H1 (cell line): ENCODE results near the gene GPR39. TPM values are rescaled to one million over a fixed set of nuclear protein-coding genes. Genes with fewer than 3 reads are reported as not detected.

ENCODE experiments used
- CTCF ChIA-PET: fragments of 300-600 bp; sonication (Branson Sonifier 250); formaldehyde crosslinking; loops from one replicate; lab custom pipeline; 2021; ENCODE audit not compliant: partially characterized antibody; lab: Charles Lee
- POLR2A ChIA-PET: fragments of 300-600 bp; sonication (Branson Sonifier 250); formaldehyde crosslinking; loops from one replicate; lab custom pipeline; 2021; ENCODE audit warnings: inconsistent platforms; ENCODE audit not compliant: partially characterized antibody; lab: Charles Lee
- DNase-seq, 2 experiments: peaks; one replicate each; pipeline versions ENCODE4 v3.0.0 to v3.0.0-alpha.2; 2010 to 2022; ENCODE audit warnings: low spot score in 2 of 2, low read depth in 1 of 2, mixed read lengths in 1 of 2
- FAIRE-seq: peaks from 2 replicates; lab custom pipeline; 2011; peaks lifted over from hg19 to GRCh38; lab: Jason Lieb, UNC
- H2AFZ ChIP-seq: 2 replicates; pipeline ENCODE4 v1.8.1; 2012; ENCODE audit warnings: low read length, inconsistent platforms
- H2AK5ac ChIP-seq: 2 replicates; pipeline ENCODE4 v1.6.1; 2013; ENCODE audit warnings: low read depth, low read length
- H2BK120ac ChIP-seq: replicated peaks from 2 replicates; pipeline ENCODE3; 2013; ENCODE audit warnings: low read depth, low read length, inconsistent platforms
- H2BK12ac ChIP-seq: 2 replicates; pipeline ENCODE4 v1.6.1; 2013; ENCODE audit warnings: low read depth, low read length
- H2BK15ac ChIP-seq: 2 replicates; pipeline ENCODE4 v1.6.1; 2013; ENCODE audit warnings: low read length
- H2BK20ac ChIP-seq: 2 replicates; pipeline ENCODE4 v1.6.1; 2013; ENCODE audit warnings: low read length
- H2BK5ac ChIP-seq: 2 replicates; pipeline ENCODE4 v1.6.1; 2013; ENCODE audit warnings: low read depth, low read length
- H3K14ac ChIP-seq: 2 replicates; pipeline ENCODE4 v1.6.1; 2013; ENCODE audit warnings: inconsistent platforms; ENCODE audit not compliant: insufficient read length
- H3K18ac ChIP-seq: 2 replicates; pipeline ENCODE4 v1.6.1; 2013; ENCODE audit warnings: low read length; ENCODE audit errors: extremely low read depth
- H3K23ac ChIP-seq: 2 replicates; pipeline ENCODE4 v1.6.1; 2013; ENCODE audit warnings: inconsistent platforms; ENCODE audit not compliant: insufficient read length
- H3K23me2 ChIP-seq: 2 replicates; pipeline ENCODE4 v1.6.1; 2013; ENCODE audit warnings: low read depth, low read length
- H3K27ac ChIP-seq: 2 replicates; pipeline ENCODE4 v1.6.1; 2011; ENCODE audit warnings: low read depth, low read length, inconsistent platforms
- H3K27me3 ChIP-seq, 4 experiments: replicated peaks in 1 of 4; 1 replicate in 1 of 4; 2 replicates in 3 of 4; pipeline versions ENCODE4 v1.6.1 to v1.8.1; 2011 to 2013; ENCODE audit warnings: low read length in 3 of 4, mild to moderate bottlenecking in 3 of 4, inconsistent platforms in 2 of 4, mixed read lengths in 2 of 4, moderate library complexity in 1 of 4; ENCODE audit not compliant: control insufficient read depth in 3 of 4, insufficient read depth in 3 of 4; ENCODE audit errors: extremely low read depth in 1 of 4
- H3K36me3 ChIP-seq, 4 experiments: 2 replicates each; pipeline versions ENCODE4 v1.6.1 to v1.8.1; 2011 to 2013; ENCODE audit warnings: mild to moderate bottlenecking in 4 of 4, low read length in 3 of 4, moderate library complexity in 2 of 4, control low read depth in 1 of 4, inconsistent platforms in 1 of 4; ENCODE audit not compliant: insufficient read depth in 4 of 4, control insufficient read depth in 2 of 4
- H3K4ac ChIP-seq: replicated peaks from 2 replicates; pipeline ENCODE3; 2013; ENCODE audit warnings: low read length, low read depth, mixed read lengths, inconsistent platforms; ENCODE audit not compliant: insufficient read length
- H3K4me1 ChIP-seq, 4 experiments: replicated peaks in 1 of 4; 1 replicate in 1 of 4; 2 replicates in 3 of 4; pipeline versions ENCODE4 v1.6.1 to v1.8.1; 2011 to 2013; ENCODE audit warnings: low read length in 3 of 4, inconsistent platforms in 2 of 4, mixed read lengths in 1 of 4; ENCODE audit not compliant: insufficient read depth in 4 of 4, control insufficient read depth in 3 of 4
- H3K4me2 ChIP-seq, 2 experiments: 2 replicates each; pipeline versions ENCODE4 v1.6.1 to v1.8.1; 2011 to 2013; ENCODE audit warnings: low read depth in 2 of 2, low read length in 2 of 2, control low read depth in 1 of 2, inconsistent platforms in 1 of 2, mild to moderate bottlenecking in 1 of 2; ENCODE audit not compliant: insufficient read depth in 1 of 2
- H3K4me3 ChIP-seq, 4 experiments: fragments of 200-600, 300-600 bp in 1 of 4; sonication (generic), shearing (Covaris generic), sonication (Bioruptor Twin) in 1 of 4; 2 replicates each; pipeline versions ENCODE4 v1.5.1 to v1.8.1; 2011 to 2016; ENCODE audit warnings: low read length in 4 of 4, low read depth in 3 of 4, control low read depth in 2 of 4, inconsistent platforms in 2 of 4, mild to moderate bottlenecking in 2 of 4, mixed read lengths in 1 of 4, moderate library complexity in 1 of 4; ENCODE audit not compliant: insufficient read depth in 2 of 4; ENCODE audit errors: extremely low read depth in 1 of 4
- H3K56ac ChIP-seq: replicated peaks from 2 replicates; pipeline ENCODE3; 2013; ENCODE audit warnings: low read depth, mild to moderate bottlenecking, mixed read lengths, low read length, inconsistent platforms; ENCODE audit not compliant: insufficient read length
- H3K79me1 ChIP-seq: 2 replicates; pipeline ENCODE4 v1.6.1; 2013; ENCODE audit warnings: low read depth, low read length, control low read depth
- H3K79me2 ChIP-seq, 2 experiments: 2 replicates each; pipeline versions ENCODE4 v1.6.1 to v1.8.1; 2012 to 2013; ENCODE audit warnings: low read length in 2 of 2, mild to moderate bottlenecking in 2 of 2, inconsistent platforms in 1 of 2; ENCODE audit not compliant: insufficient read depth in 2 of 2, control insufficient read depth in 1 of 2
- H3K9ac ChIP-seq, 4 experiments: replicated peaks in 1 of 4; 1 replicate in 1 of 4; 2 replicates in 3 of 4; pipeline versions ENCODE4 v1.6.1 to v1.8.1; 2011 to 2013; ENCODE audit warnings: low read depth in 3 of 4, low read length in 3 of 4, control low read depth in 2 of 4, mild to moderate bottlenecking in 2 of 4, moderate library complexity in 2 of 4, inconsistent platforms in 1 of 4; ENCODE audit errors: extremely low read depth in 1 of 4
- H3K9me3 ChIP-seq, 2 experiments: 2 replicates each; pipeline versions ENCODE4 v1.6.1 to v1.8.1; 2012 to 2013; ENCODE audit warnings: mild to moderate bottlenecking in 2 of 2, moderate library complexity in 2 of 2, control low read depth in 1 of 2, inconsistent platforms in 1 of 2, low read depth in 1 of 2, low read length in 1 of 2, mixed read lengths in 1 of 2; ENCODE audit not compliant: insufficient read depth in 2 of 2
- H4K20me1 ChIP-seq, 2 experiments: replicated peaks in 1 of 2; 2 replicates each; pipeline versions ENCODE3 to v1.8.1; 2011 to 2013; ENCODE audit warnings: inconsistent platforms in 2 of 2, low read length in 2 of 2, mild to moderate bottlenecking in 1 of 2; ENCODE audit not compliant: insufficient read depth in 2 of 2, control insufficient read depth in 1 of 2
- H4K5ac ChIP-seq: 2 replicates; pipeline ENCODE4 v1.6.1; 2013; ENCODE audit warnings: low read length, low read depth, mixed read lengths, inconsistent platforms; ENCODE audit not compliant: insufficient read length
- H4K8ac ChIP-seq: 2 replicates; pipeline ENCODE4 v1.8.0; 2013; ENCODE audit warnings: mild to moderate bottlenecking, moderate library complexity, low read length, inconsistent platforms; ENCODE audit not compliant: insufficient read depth; ENCODE audit errors: extremely low read depth
- H4K91ac ChIP-seq: replicated peaks from 2 replicates; pipeline ENCODE3; 2013; ENCODE audit warnings: low read length, mixed read lengths, inconsistent platforms; ENCODE audit not compliant: insufficient read length
- EGR1 ChIP-seq: IDR thresholded peaks from 2 replicates; pipeline ENCODE4 v1.6.1; 2011; ENCODE audit warnings: low read depth, low read length, borderline replicate concordance
- FOSL1 ChIP-seq: IDR thresholded peaks from 2 replicates; pipeline ENCODE4 v1.6.1; 2011; ENCODE audit warnings: mild to moderate bottlenecking, low read depth, low read length, moderate library complexity; ENCODE audit not compliant: insufficient read depth
- MAFK ChIP-seq: IDR thresholded peaks from 2 replicates; pipeline ENCODE4 v1.6.1; 2012; ENCODE audit warnings: low read depth, mild to moderate bottlenecking, improper control_type of control experiment, low read length
- NRF1 ChIP-seq: IDR thresholded peaks from 2 replicates; pipeline ENCODE4 v1.6.1; 2011; ENCODE audit warnings: mild to moderate bottlenecking, low read depth, low read length, improper control_type of control experiment
- SRF ChIP-seq: IDR thresholded peaks from 2 replicates; pipeline ENCODE4 v1.6.1; 2011; ENCODE audit warnings: mild to moderate bottlenecking, low read depth, low read length, moderate library complexity
- polyA plus RNA-seq, 7 experiments: library from polyadenylated mRNA; depleted of rRNA in 3 of 7; stranded (reverse) in 5 of 7; unstranded in 2 of 7; fragments of >200 nt in 5 of 7; fragments of 200-250 nt in 2 of 7; gene quantifications; 1 replicate in 5 of 7; 2 replicates in 1 of 7; 4 replicates in 1 of 7; pipeline versions ENCODE4 v1.2.1 to v1.2.3, GENCODE V29; 2011 to 2013; ENCODE audit warnings: missing spikeins in 2 of 7, mixed read lengths in 2 of 7
- total RNA-seq: library from RNA; stranded (reverse); fragmentation: NEBNext Ultra II Directional; extraction: Animal tissue kit (Norgen Biotek cat#: 25700); gene quantifications from 2 replicates; pipeline ENCODE4 v1.2.1, GENCODE V29; 2021
- TF ChIP-seq, protein P1 (sequence below): IDR thresholded peaks from 2 replicates; pipeline ENCODE4 v1.6.1; 2011; ENCODE audit warnings: low read length, improper control_type of control experiment

GPR39 gene
- total and polyA plus RNA-seq, 2 of the 8 experiments (the other 6 are each of a cell fraction or from before 2014, with no cell fraction given): 0.63 to 2.7 TPM

DNA sequence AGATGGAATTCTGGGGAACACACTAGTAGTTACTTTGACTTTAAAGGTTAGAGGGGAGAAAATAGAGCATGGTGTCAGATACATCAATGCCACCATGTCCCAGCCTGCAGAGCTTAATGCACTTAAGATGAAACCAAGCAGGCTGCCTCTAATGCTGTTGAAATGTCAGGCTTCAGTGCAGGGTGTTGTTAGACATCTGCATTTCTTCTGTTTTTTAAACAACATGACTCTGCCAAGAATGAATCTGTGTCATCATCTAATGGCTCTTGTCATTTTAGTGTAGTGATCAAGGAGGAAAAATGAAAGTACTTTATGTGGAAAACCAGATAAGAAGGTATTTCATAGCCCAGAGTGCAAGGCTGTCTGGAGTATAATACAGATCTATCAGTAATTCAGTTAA, 223.5 kb downstream of the GPR39 start:
- no peak overlapping the region for H4K91ac ChIP-seq
- no peak overlapping the region for H3K23ac ChIP-seq
- no peaks in the 10 kb centered on the region for H3K9me3 ChIP-seq
- H4K20me1 ChIP-seq: no peaks in the 10 kb centered on the region
- no peak overlapping the region for H3K4ac ChIP-seq
- H3K79me1 ChIP-seq: no peaks in the 10 kb centered on the region
- H3K36me3 ChIP-seq: no peaks in the 10 kb centered on the region
- no peaks in the 10 kb centered on the region; a peak in 1 of 7 replicates for H3K27me3 ChIP-seq
- H3K4me1 ChIP-seq: peaks cover 0 to 6% (median under 1%) of the 10 kb centered on the region in 4 experiments; a peak in 2 of 7 replicates
- no peak overlapping the region for H3K27ac ChIP-seq
- no peak overlapping the region for H3K4me3 ChIP-seq
- no peak overlapping the region for H4K8ac ChIP-seq
- no peak overlapping the region for H2BK120ac ChIP-seq
- no peaks in the 10 kb centered on the region for H3K23me2 ChIP-seq
- H2AK5ac ChIP-seq: no peak overlapping the region; the same call in 1 of the 2 replicates
- POLR2A ChIA-PET: no interaction called here
- no peaks in the 10 kb centered on the region for H3K79me2 ChIP-seq
- no peak overlapping the region for H3K9ac ChIP-seq
- DNase-seq (no peak), FAIRE-seq (no peak)
- no peak overlapping the region for H2BK15ac ChIP-seq
- H2BK20ac ChIP-seq: no peak overlapping the region
- H2AFZ ChIP-seq: no peak overlapping the region
- no peak overlapping the region for H3K56ac ChIP-seq
- no peak overlapping the region for H2BK5ac ChIP-seq
- no peak overlapping the region for H4K5ac ChIP-seq
- no peak overlapping the region for H3K18ac ChIP-seq
- H3K4me2 ChIP-seq: no peak overlapping the region
- CTCF ChIA-PET: no interaction called here
- TF ChIP-seq, protein P1, sequence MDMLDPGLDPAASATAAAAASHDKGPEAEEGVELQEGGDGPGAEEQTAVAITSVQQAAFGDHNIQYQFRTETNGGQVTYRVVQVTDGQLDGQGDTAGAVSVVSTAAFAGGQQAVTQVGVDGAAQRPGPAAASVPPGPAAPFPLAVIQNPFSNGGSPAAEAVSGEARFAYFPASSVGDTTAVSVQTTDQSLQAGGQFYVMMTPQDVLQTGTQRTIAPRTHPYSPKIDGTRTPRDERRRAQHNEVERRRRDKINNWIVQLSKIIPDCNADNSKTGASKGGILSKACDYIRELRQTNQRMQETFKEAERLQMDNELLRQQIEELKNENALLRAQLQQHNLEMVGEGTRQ: no peak
- TF ChIP-seq FOSL1 (no peak), EGR1 (no peak), NRF1 (no peak), SRF (no peak), MAFK (no peak)
- no peak overlapping the region for H3K14ac ChIP-seq
- H2BK12ac ChIP-seq: no peak overlapping the region
